Measurements from ENCODE around the gene NFE2L2. TPM values are rescaled to one million over a fixed set of nuclear protein-coding genes. Genes with fewer than 3 reads are reported as not detected.

Gene NFE2L2
- total RNA-seq, 1 donor from 2014 or later, result 83.3 TPM

GRCh38 chr2:177252808-177253531 lies 11.6 kb downstream of the NFE2L2 start:
- H3K4me2 ChIP-seq (ENCODE audit: low read length), result no peak overlapping the region
- H3K27me3 ChIP-seq (ENCODE audit: insufficient read depth, low read length), result no peaks in the 10 kb centered on the region
- TF ChIP-seq EZH2 (IDR thresholded peaks at IDR 0.05; ENCODE audit: insufficient read depth, low read length) (no peak), CTCF (IDR thresholded peaks at IDR 0.05; ENCODE audit: insufficient read depth, low read depth, low read length) (no peak)
- H4K20me1 ChIP-seq (ENCODE audit: insufficient read depth, low read length), result peaks cover 99% of the 10 kb centered on the region
- H3K36me3 ChIP-seq (ENCODE audit: insufficient read depth, low read length), result no peaks in the 10 kb centered on the region
- Mint-ChIP-seq H3K27me3 (ENCODE audit: low read depth, unreplicated experiment) (no peaks in the 10 kb centered on the region), H3K27ac (ENCODE audit: unreplicated experiment) (peak overlapping the region; percentile 4), H3K4me3 (ENCODE audit: unreplicated experiment) (no peak overlapping the region), H3K36me3 (ENCODE audit: low read depth, unreplicated experiment) (peaks cover 15% of the 10 kb centered on the region), H3K4me1 (ENCODE audit: low read depth, unreplicated experiment) (peaks cover 51% of the 10 kb centered on the region), H3K9me3 (ENCODE audit: unreplicated experiment) (no peaks in the 10 kb centered on the region)
- peaks cover 99% of the 10 kb centered on the region for H3K79me2 ChIP-seq (ENCODE audit: insufficient read depth, low read length)
- no peak overlapping the region for H3K9ac ChIP-seq (ENCODE audit: low read length)
- H3K9me3 ChIP-seq (ENCODE audit: insufficient read depth, low read depth, low read length), result no peaks in the 10 kb centered on the region
- H3K4me3 ChIP-seq (ENCODE audit: insufficient read depth, low read depth, low read length), result no peak overlapping the region
- peaks cover 22% of the 10 kb centered on the region for H3K4me1 ChIP-seq (ENCODE audit: insufficient read depth, low read length)
- FAIRE-seq, result no peak
- H2AFZ ChIP-seq (ENCODE audit: low read depth, low read length), result no peak overlapping the region
- no peak for DNase-seq (ENCODE audit: low read depth)
- H3K27ac ChIP-seq (ENCODE audit: low read depth, low read length), result no peak overlapping the region

- no peaks in the 10 kb centered on the region for H3K9me3 ChIP-seq (ENCODE audit: insufficient read depth, low read depth, low read length)
- no peaks in the 10 kb centered on the region for H3K36me3 ChIP-seq (ENCODE audit: insufficient read depth, low read length)
- H3K9ac ChIP-seq (ENCODE audit: low read length), result no peak overlapping the region
- no peak overlapping the region for H3K27ac ChIP-seq (ENCODE audit: low read depth, low read length)
- no peak overlapping the region for H2AFZ ChIP-seq (ENCODE audit: low read depth, low read length)
- H4K20me1 ChIP-seq (ENCODE audit: insufficient read depth, low read length), result peaks cover 97% of the 10 kb centered on the region
- TF ChIP-seq CTCF (IDR thresholded peaks at IDR 0.05; ENCODE audit: insufficient read depth, low read depth, low read length), result no peak
- no peak for TF ChIP-seq EZH2 (IDR thresholded peaks at IDR 0.05; ENCODE audit: insufficient read depth, low read length)
- H3K4me3 Mint-ChIP-seq (ENCODE audit: unreplicated experiment), result peak overlapping the region; percentile 71
- DNase-seq (ENCODE audit: low read depth), result no peak
- peaks cover 99% of the 10 kb centered on the region for H3K79me2 ChIP-seq (ENCODE audit: insufficient read depth, low read length)
- H3K27ac Mint-ChIP-seq (ENCODE audit: unreplicated experiment), result peak overlapping the region; percentile 89
- peaks cover 52% of the 10 kb centered on the region for H3K4me1 Mint-ChIP-seq (ENCODE audit: low read depth, unreplicated experiment)
- no peak for FAIRE-seq
- H3K27me3 Mint-ChIP-seq (ENCODE audit: low read depth, unreplicated experiment), result no peaks in the 10 kb centered on the region
- H3K4me2 ChIP-seq (ENCODE audit: low read length), result no peak overlapping the region
- peaks cover 7% of the 10 kb centered on the region for H3K36me3 Mint-ChIP-seq (ENCODE audit: low read depth, unreplicated experiment)
- no peaks in the 10 kb centered on the region for H3K27me3 ChIP-seq (ENCODE audit: insufficient read depth, low read length)
- no peaks in the 10 kb centered on the region for H3K9me3 Mint-ChIP-seq (ENCODE audit: unreplicated experiment)
- H3K4me1 ChIP-seq (ENCODE audit: insufficient read depth, low read length), result peaks cover 24% of the 10 kb centered on the region
- no peak overlapping the region for H3K4me3 ChIP-seq (ENCODE audit: insufficient read depth, low read depth, low read length)
Measured at GRCh38 chr2:177251165-177251542, 13.4 kb downstream of the NFE2L2 start.

- H3K27me3 ChIP-seq (ENCODE audit: insufficient read depth, low read length), result no peaks in the 10 kb centered on the region
- no peak overlapping the region for H3K4me2 ChIP-seq (ENCODE audit: low read length)
- no peak overlapping the region for H3K4me3 ChIP-seq (ENCODE audit: insufficient read depth, low read depth, low read length)
- H3K4me3 Mint-ChIP-seq (ENCODE audit: unreplicated experiment), result peak overlapping the region; percentile 8
- H3K9me3 ChIP-seq (ENCODE audit: insufficient read depth, low read depth, low read length), result no peaks in the 10 kb centered on the region
- no peak overlapping the region for H3K27ac Mint-ChIP-seq (ENCODE audit: unreplicated experiment)
- H3K36me3 Mint-ChIP-seq (ENCODE audit: low read depth, unreplicated experiment), result peaks cover 7% of the 10 kb centered on the region
- peaks cover 51% of the 10 kb centered on the region for H3K4me1 Mint-ChIP-seq (ENCODE audit: low read depth, unreplicated experiment)
- no peak overlapping the region for H2AFZ ChIP-seq (ENCODE audit: low read depth, low read length)
- H3K79me2 ChIP-seq (ENCODE audit: insufficient read depth, low read length), result peaks cover 98% of the 10 kb centered on the region
- H3K9ac ChIP-seq (ENCODE audit: low read length), result no peak overlapping the region
- no peaks in the 10 kb centered on the region for H3K36me3 ChIP-seq (ENCODE audit: insufficient read depth, low read length)
- FAIRE-seq (no peak), DNase-seq (ENCODE audit: low read depth) (no peak)
- H3K27me3 Mint-ChIP-seq (ENCODE audit: low read depth, unreplicated experiment), result no peaks in the 10 kb centered on the region
- TF ChIP-seq CTCF (IDR thresholded peaks at IDR 0.05; ENCODE audit: insufficient read depth, low read depth, low read length), result no peak
- no peak for TF ChIP-seq EZH2 (IDR thresholded peaks at IDR 0.05; ENCODE audit: insufficient read depth, low read length)
- no peak overlapping the region for H3K27ac ChIP-seq (ENCODE audit: low read depth, low read length)
- peaks cover 26% of the 10 kb centered on the region for H3K4me1 ChIP-seq (ENCODE audit: insufficient read depth, low read length)
- H4K20me1 ChIP-seq (ENCODE audit: insufficient read depth, low read length), result peaks cover 96% of the 10 kb centered on the region
- H3K9me3 Mint-ChIP-seq (ENCODE audit: unreplicated experiment), result no peaks in the 10 kb centered on the region
Measured at GRCh38 chr2:177250461-177250860, 14.1 kb downstream of the NFE2L2 start.

Data from astrocyte (in vitro differentiated cells and primary cell).